IMR-90 (cell line): ENCODE data around the gene SSR2. TPM values are rescaled to one million over a fixed set of nuclear protein-coding genes. Genes with fewer than 3 reads are reported as not detected.
A peak's percentile ranks its signal among the peaks of the same experiment; 100 is the strongest.

Experiments used
- ATAC-seq: fragments of 200-7000 bp; cut with Tn5 transposase; 2 replicates; pipeline ENCODE4 v1.9.1; 2020; ENCODE audit warnings: low read depth, mild to moderate bottlenecking, moderate library complexity
- BruUV-seq: library from RNA; stranded (reverse); fragments of 400-500 nt; replicated peaks from 2 replicates; lab custom pipeline; 2021; lab: Mats Ljungman, UMichigan
- CTCF ChIA-PET: fragments of 300-600 bp; formaldehyde crosslinking; extraction: SDS; loops from one replicate; lab custom pipeline; 2021; ENCODE audit warnings: antibody characterized with exemption; lab: Yijun Ruan, JAX
- POLR2A ChIA-PET: fragments of 300-600 bp; sonication (Branson Sonifier 250); formaldehyde crosslinking; loops from one replicate; lab custom pipeline; 2022; ENCODE audit warnings: antibody characterized with exemption; ENCODE audit not compliant: unreplicated experiment; lab: Charles Lee
- DNase-seq: peaks from one replicate; pipeline ENCODE4 v3.0.0; 2013
- H2AFZ ChIP-seq: replicated peaks from 2 replicates; pipeline ENCODE3; 2013; ENCODE audit warnings: low read length, mild to moderate bottlenecking; ENCODE audit not compliant: poor library complexity
- H2AK5ac ChIP-seq: 2 replicates; pipeline ENCODE4 v1.6.1; 2013; ENCODE audit warnings: low read depth, low read length, inconsistent platforms
- H2AK9ac ChIP-seq: replicated peaks from 2 replicates; pipeline ENCODE3; 2013; ENCODE audit warnings: mild to moderate bottlenecking, low read depth, low read length, moderate library complexity; ENCODE audit not compliant: poor library complexity
- H2BK120ac ChIP-seq: 2 replicates; pipeline ENCODE4 v1.6.1; 2013; ENCODE audit warnings: low read depth, low read length, inconsistent platforms
- H2BK15ac ChIP-seq: 3 replicates; pipeline ENCODE4 v1.6.1; 2013; ENCODE audit warnings: low read depth, low read length, inconsistent platforms
- H2BK20ac ChIP-seq: 2 replicates; pipeline ENCODE4 v1.6.1; 2013; ENCODE audit warnings: low read depth, mild to moderate bottlenecking, inconsistent platforms, low read length, moderate library complexity
- H2BK5ac ChIP-seq: 2 replicates; pipeline ENCODE4 v1.6.1; 2013; ENCODE audit warnings: mild to moderate bottlenecking, low read depth, low read length, inconsistent platforms; ENCODE audit not compliant: poor library complexity, severe bottlenecking
- H3K14ac ChIP-seq: replicated peaks from 2 replicates; pipeline ENCODE4 v1.6.1; 2013; ENCODE audit warnings: low read depth, low read length, inconsistent platforms
- H3K18ac ChIP-seq: 2 replicates; pipeline ENCODE4 v1.6.1; 2013; ENCODE audit warnings: low read depth, low read length, control low read depth
- H3K23ac ChIP-seq: 2 replicates; pipeline ENCODE4 v1.6.1; 2013; ENCODE audit warnings: low read depth, low read length, inconsistent platforms
- H3K27ac ChIP-seq: 2 replicates; pipeline ENCODE4 v1.5.1; 2013; ENCODE audit warnings: mild to moderate bottlenecking, control low read depth, low read length; ENCODE audit not compliant: insufficient read depth
- H3K27me3 ChIP-seq: 2 replicates; pipeline ENCODE4 v1.6.1; 2013; ENCODE audit warnings: low read length; ENCODE audit not compliant: control insufficient read depth, insufficient read depth
- H3K36me3 ChIP-seq: 2 replicates; pipeline ENCODE4 v1.6.1; 2013; ENCODE audit warnings: low read length, mixed read lengths; ENCODE audit not compliant: control insufficient read depth, insufficient read depth
- H3K4ac ChIP-seq: 2 replicates; pipeline ENCODE4 v1.6.1; 2013; ENCODE audit warnings: low read depth, low read length, inconsistent platforms
- H3K4me1 ChIP-seq: 2 replicates; pipeline ENCODE4 v1.6.1; 2013; ENCODE audit warnings: low read length, mixed read lengths; ENCODE audit not compliant: control insufficient read depth, insufficient read depth
- H3K4me2 ChIP-seq: 2 replicates; pipeline ENCODE4 v1.6.1; 2013; ENCODE audit warnings: low read depth, mild to moderate bottlenecking, control low read depth, low read length, moderate library complexity
- H3K4me3 ChIP-seq: 2 replicates; pipeline ENCODE4 v1.5.1; 2013; ENCODE audit warnings: low read depth, mild to moderate bottlenecking, control low read depth, low read length, moderate library complexity; ENCODE audit not compliant: insufficient read depth
- H3K56ac ChIP-seq: 2 replicates; pipeline ENCODE4 v1.6.1; 2013; ENCODE audit warnings: low read length, inconsistent platforms; ENCODE audit not compliant: insufficient read depth; ENCODE audit errors: extremely low read depth
- H3K79me1 ChIP-seq, 2 experiments: 2 replicates each; pipeline ENCODE4 v1.6.1; 2013; ENCODE audit warnings: low read length in 2 of 2, inconsistent platforms in 1 of 2, low read depth in 1 of 2
- H3K9ac ChIP-seq: 2 replicates; pipeline ENCODE4 v1.6.1; 2013; ENCODE audit warnings: low read depth, low read length, control low read depth
- H3K9me1 ChIP-seq: 2 replicates; pipeline ENCODE4 v1.6.1; 2013; ENCODE audit warnings: low read length, inconsistent platforms; ENCODE audit not compliant: insufficient read depth
- H3K9me3 ChIP-seq: 2 replicates; pipeline ENCODE4 v1.6.1; 2013; ENCODE audit warnings: low read length; ENCODE audit not compliant: control insufficient read depth, insufficient read depth
- H4K20me1 ChIP-seq: 2 replicates; pipeline ENCODE4 v1.6.1; 2013; ENCODE audit warnings: low read length, inconsistent platforms; ENCODE audit not compliant: insufficient read depth
- H4K5ac ChIP-seq: 2 replicates; pipeline ENCODE4 v1.6.1; 2013; ENCODE audit warnings: mild to moderate bottlenecking, low read depth, low read length, control low read depth
- H4K8ac ChIP-seq, 2 experiments: 2 replicates each; pipeline ENCODE4 v1.6.1; 2013; ENCODE audit warnings: low read depth in 2 of 2, low read length in 2 of 2, control low read depth in 1 of 2, inconsistent platforms in 1 of 2
- H4K91ac ChIP-seq: 2 replicates; pipeline ENCODE4 v1.6.1; 2013; ENCODE audit warnings: low read depth, low read length, inconsistent platforms; ENCODE audit not compliant: insufficient read depth
- BHLHE40 ChIP-seq: fragments of 150-350 bp; IDR thresholded peaks from 2 replicates; pipeline ENCODE4 v1.6.1; 2016; ENCODE audit warnings: mild to moderate bottlenecking, low read depth, low read length
- CEBPB ChIP-seq: IDR thresholded peaks from 2 replicates; pipeline ENCODE4 v1.6.1; 2012; ENCODE audit warnings: low read depth, low read length, improper control_type of control experiment
- CHD1 ChIP-seq: IDR thresholded peaks from 2 replicates; pipeline ENCODE4 v1.6.1; 2012; ENCODE audit warnings: low read depth, low read length, improper control_type of control experiment
- ELK1 ChIP-seq: fragments of 150-350 bp; IDR thresholded peaks from 2 replicates; pipeline ENCODE4 v1.6.1; 2016; ENCODE audit warnings: low read depth, mild to moderate bottlenecking, low read length, moderate library complexity, borderline replicate concordance
- FOS ChIP-seq: fragments of 150-350 bp; IDR thresholded peaks from 2 replicates; pipeline ENCODE4 v1.6.1; 2016; ENCODE audit warnings: low read depth, low read length
- MAFK ChIP-seq: IDR thresholded peaks from 2 replicates; pipeline ENCODE4 v1.6.1; 2012; ENCODE audit warnings: low read depth, low read length, improper control_type of control experiment
- MAZ ChIP-seq: IDR thresholded peaks from 2 replicates; pipeline ENCODE4 v1.6.1; 2012; ENCODE audit warnings: low read depth, mild to moderate bottlenecking, low read length, improper control_type of control experiment, moderate library complexity, borderline replicate concordance
- MXI1 ChIP-seq: IDR thresholded peaks from 2 replicates; pipeline ENCODE4 v1.6.1; 2012; ENCODE audit warnings: low read depth, mild to moderate bottlenecking, low read length, moderate library complexity, borderline replicate concordance
- NFE2L2 ChIP-seq: fragments of 150-350 bp; IDR thresholded peaks from 2 replicates; pipeline ENCODE4 v1.6.1; 2016; ENCODE audit warnings: low read depth, mild to moderate bottlenecking, low read length
- POLR2A ChIP-seq: IDR thresholded peaks from 2 replicates; pipeline ENCODE4 v1.6.1; 2012; ENCODE audit warnings: mild to moderate bottlenecking, low read depth, low read length
- RAD21 ChIP-seq: IDR thresholded peaks from 2 replicates; pipeline ENCODE4 v1.6.1; 2012; ENCODE audit warnings: low read length, improper control_type of control experiment
- RCOR1 ChIP-seq: IDR thresholded peaks from 2 replicates; pipeline ENCODE4 v1.6.1; 2012; ENCODE audit warnings: mild to moderate bottlenecking, low read length, improper control_type of control experiment; ENCODE audit not compliant: insufficient replicate concordance
- RFX5 ChIP-seq: IDR thresholded peaks from 2 replicates; pipeline ENCODE4 v1.8.0; 2012; ENCODE audit warnings: low read depth, mild to moderate bottlenecking, low read length, moderate library complexity
- SMC3 ChIP-seq: fragments of 150-350 bp; IDR thresholded peaks from 2 replicates; pipeline ENCODE4 v1.6.1; 2016; ENCODE audit warnings: low read depth, mild to moderate bottlenecking, antibody characterized with exemption, low read length, moderate library complexity
- WGBS, 2 experiments: methylation state at CpG; one replicate each; pipeline versions ENCODE4 v1.1.5 to v1.1.7; 2013; ENCODE audit warnings: missing lambda C conversion rate in 2 of 2; ENCODE audit not compliant: insufficient read length in 1 of 2; ENCODE audit errors: extremely low coverage in 2 of 2; 5-methylcytosine and 5-hydroxymethylcytosine counted together
- dilution Hi-C: fragments of 300-500 bp; cut with HindIII; formaldehyde crosslinking; loops from one replicate; pipeline ENCODE4 v1.14.3; 2018; ENCODE audit warnings: low sequenced_read_pairs; ENCODE audit not compliant: unreplicated experiment
- in situ Hi-C: fragments of 300-500 bp; cut with MboI; formaldehyde crosslinking; loops from 3 replicates; pipeline ENCODE4 v1.14.3; 2019; ENCODE audit warnings: low sequenced_read_pairs, inconsistent platforms, mixed read lengths
- intact Hi-C: fragments of 100-400 bp; cut with micrococcal nuclease; formaldehyde crosslinking; loops from 2 replicates; pipeline ENCODE4 v1.10.0; 2022
- polyA plus RNA-seq, 3 experiments: library from polyadenylated mRNA; depleted of rRNA; stranded (reverse); fragments of >200 nt; gene quantifications; 2 replicates each; pipeline ENCODE4 v1.2.3, GENCODE V29; 2012; ENCODE audit warnings: low replicate concordance in 1 of 3
- total RNA-seq: library from RNA; depleted of rRNA; stranded (reverse); fragments of >200 nt; gene quantifications from 2 replicates; pipeline ENCODE4 v1.2.3, GENCODE V29; 2012
- TF ChIP-seq, protein P1 (sequence below): fragments of 150-350 bp; IDR thresholded peaks from 2 replicates; pipeline ENCODE4 v1.6.1; 2017; ENCODE audit warnings: mild to moderate bottlenecking, antibody characterized with exemption, low read length, low read depth
- TF ChIP-seq, protein P2 (sequence below): conservative IDR thresholded peaks from 2 replicates; pipeline ENCODE4 v1.5.1; 2012; ENCODE audit warnings: mild to moderate bottlenecking, low read depth, low read length, improper control_type of control experiment

The SSR2 gene
- total and polyA plus RNA-seq, 2 of the 4 experiments (the other 2 are of a cell fraction) = 553 to 1,264 TPM

DNA sequence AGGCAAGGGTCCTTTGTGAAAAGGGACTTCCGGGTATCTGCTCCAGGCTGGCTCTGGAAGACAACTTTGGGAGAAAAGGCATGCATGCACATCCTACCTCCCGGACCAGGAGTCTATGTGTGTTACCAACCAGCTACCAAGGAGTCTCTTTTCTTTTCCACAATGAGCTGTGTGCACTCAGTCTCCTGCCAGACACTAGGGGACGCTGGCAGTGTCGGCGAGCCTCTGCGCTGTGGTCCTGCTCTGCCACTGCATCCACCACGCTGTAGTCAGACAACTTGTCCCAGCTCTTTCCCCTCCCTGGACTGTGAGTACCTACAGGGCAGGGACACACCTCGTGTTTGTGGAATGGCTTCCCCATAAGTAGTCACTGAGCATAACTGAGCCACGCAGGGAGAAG, 5.1 kb upstream of the SSR2 start:
- H3K27me3 ChIP-seq = no peaks in the 10 kb centered on the region
- TF ChIP-seq MAZ (no peak), CEBPB (no peak), MXI1 (no peak), MAFK (no peak), NFE2L2 (no peak), POLR2A (no peak), ELK1 (no peak), BHLHE40 (no peak), SMC3 (peak; percentile 70), RCOR1 (no peak), RAD21 (peak; percentile 64), FOS (no peak), CHD1 (no peak), RFX5 (no peak)
- TF ChIP-seq, protein P1, sequence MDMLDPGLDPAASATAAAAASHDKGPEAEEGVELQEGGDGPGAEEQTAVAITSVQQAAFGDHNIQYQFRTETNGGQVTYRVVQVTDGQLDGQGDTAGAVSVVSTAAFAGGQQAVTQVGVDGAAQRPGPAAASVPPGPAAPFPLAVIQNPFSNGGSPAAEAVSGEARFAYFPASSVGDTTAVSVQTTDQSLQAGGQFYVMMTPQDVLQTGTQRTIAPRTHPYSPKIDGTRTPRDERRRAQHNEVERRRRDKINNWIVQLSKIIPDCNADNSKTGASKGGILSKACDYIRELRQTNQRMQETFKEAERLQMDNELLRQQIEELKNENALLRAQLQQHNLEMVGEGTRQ = no peak
- TF ChIP-seq, protein P2, sequence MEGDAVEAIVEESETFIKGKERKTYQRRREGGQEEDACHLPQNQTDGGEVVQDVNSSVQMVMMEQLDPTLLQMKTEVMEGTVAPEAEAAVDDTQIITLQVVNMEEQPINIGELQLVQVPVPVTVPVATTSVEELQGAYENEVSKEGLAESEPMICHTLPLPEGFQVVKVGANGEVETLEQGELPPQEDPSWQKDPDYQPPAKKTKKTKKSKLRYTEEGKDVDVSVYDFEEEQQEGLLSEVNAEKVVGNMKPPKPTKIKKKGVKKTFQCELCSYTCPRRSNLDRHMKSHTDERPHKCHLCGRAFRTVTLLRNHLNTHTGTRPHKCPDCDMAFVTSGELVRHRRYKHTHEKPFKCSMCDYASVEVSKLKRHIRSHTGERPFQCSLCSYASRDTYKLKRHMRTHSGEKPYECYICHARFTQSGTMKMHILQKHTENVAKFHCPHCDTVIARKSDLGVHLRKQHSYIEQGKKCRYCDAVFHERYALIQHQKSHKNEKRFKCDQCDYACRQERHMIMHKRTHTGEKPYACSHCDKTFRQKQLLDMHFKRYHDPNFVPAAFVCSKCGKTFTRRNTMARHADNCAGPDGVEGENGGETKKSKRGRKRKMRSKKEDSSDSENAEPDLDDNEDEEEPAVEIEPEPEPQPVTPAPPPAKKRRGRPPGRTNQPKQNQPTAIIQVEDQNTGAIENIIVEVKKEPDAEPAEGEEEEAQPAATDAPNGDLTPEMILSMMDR = peak; percentile 76
- H2AFZ ChIP-seq = peak overlapping the region; percentile 95
- WGBS, 2 experiments = 38% methylated on average over 3 of the region's 9 CpGs; no CpG with 5 or more reads in 1 of the 2 experiments
- no peak overlapping the region for H4K91ac ChIP-seq
- no peak overlapping the region for H3K18ac ChIP-seq
- no peak overlapping the region for H3K56ac ChIP-seq
- H3K4me1 ChIP-seq = 0 out of 2 replicates have a peak, but pooled peaks cover 1% of the 10 kb centered on the region
- H2BK20ac ChIP-seq = no peak overlapping the region
- H2BK15ac ChIP-seq = no peak overlapping the region
- H2BK5ac ChIP-seq = no peak overlapping the region
- peak overlapping the region; percentile 9 for H2AK9ac ChIP-seq
- H3K9me1 ChIP-seq = peaks cover 7% of the 10 kb centered on the region
- POLR2A ChIA-PET = no interaction called here
- no peaks in the 10 kb centered on the region for H3K79me1 ChIP-seq
- 0 out of 2 replicates have a peak overlapping the region, but pooled peaks have one; percentile 6 for H3K4ac ChIP-seq
- intact Hi-C loops (loop anchor here (1.0 to 2.0 kb wide), 2 partner anchors 27 to 40 kb away; partner anchors contain the start of gene UBQLN4), dilution Hi-C loops (no loop called here), in situ Hi-C loops (no loop called here)
- peak overlapping the region in 1 of 2 experiments; percentile 61; a peak in 1 of 4 replicates for H4K8ac ChIP-seq
- H4K5ac ChIP-seq = no peak overlapping the region
- ATAC-seq (peak; percentile 95), DNase-seq (peak; percentile 45)
- H3K4me3 ChIP-seq = no peak overlapping the region
- peak overlapping the region; percentile 11; the same call in 1 of the 2 replicates for H3K23ac ChIP-seq
- BruUV-seq = no TSS peak
- H3K14ac ChIP-seq = no peak overlapping the region
- H2BK120ac ChIP-seq = no peak overlapping the region
- no peak overlapping the region for H2AK5ac ChIP-seq
- CTCF ChIA-PET = interaction anchor here (0.5 to 1.1 kb wide), 6 partner anchors 16 to 40 kb away, joined by 3 to 6 read pairs (median 4); no protein-coding TSS in a partner anchor
- H3K9ac ChIP-seq = no peak overlapping the region
- no peaks in the 10 kb centered on the region for H3K9me3 ChIP-seq
- H3K4me2 ChIP-seq = peak overlapping the region; percentile 63; the same call in 1 of the 2 replicates
- no peaks in the 10 kb centered on the region for H3K36me3 ChIP-seq
- no peak overlapping the region for H3K27ac ChIP-seq
- H4K20me1 ChIP-seq = no peaks in the 10 kb centered on the region
